Posterior cingulate gyrus (tissue), 11 donors: ENCODE measurements around the gene TCEAL1.
"Not testable (repeated sequence)": the region's sequence is repeated elsewhere in the genome, so short reads cannot be mapped to it uniquely, and the experiment has no call there.

Experiments used
- DNase-seq, 10 donors: peaks; one replicate each; pipeline versions ENCODE4 v3.0.0 to v3.0.0-alpha.2; 2020 to 2021; ENCODE audit warnings: mixed read lengths in 3 of 10
- intact Hi-C: fragments of 100-400 bp; cut with DNase I; formaldehyde crosslinking; loops from one replicate; pipeline ENCODE4 v1.15.1; 2023

The TCEAL1 gene, protein sequence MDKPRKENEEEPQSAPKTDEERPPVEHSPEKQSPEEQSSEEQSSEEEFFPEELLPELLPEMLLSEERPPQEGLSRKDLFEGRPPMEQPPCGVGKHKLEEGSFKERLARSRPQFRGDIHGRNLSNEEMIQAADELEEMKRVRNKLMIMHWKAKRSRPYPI

DNA sequence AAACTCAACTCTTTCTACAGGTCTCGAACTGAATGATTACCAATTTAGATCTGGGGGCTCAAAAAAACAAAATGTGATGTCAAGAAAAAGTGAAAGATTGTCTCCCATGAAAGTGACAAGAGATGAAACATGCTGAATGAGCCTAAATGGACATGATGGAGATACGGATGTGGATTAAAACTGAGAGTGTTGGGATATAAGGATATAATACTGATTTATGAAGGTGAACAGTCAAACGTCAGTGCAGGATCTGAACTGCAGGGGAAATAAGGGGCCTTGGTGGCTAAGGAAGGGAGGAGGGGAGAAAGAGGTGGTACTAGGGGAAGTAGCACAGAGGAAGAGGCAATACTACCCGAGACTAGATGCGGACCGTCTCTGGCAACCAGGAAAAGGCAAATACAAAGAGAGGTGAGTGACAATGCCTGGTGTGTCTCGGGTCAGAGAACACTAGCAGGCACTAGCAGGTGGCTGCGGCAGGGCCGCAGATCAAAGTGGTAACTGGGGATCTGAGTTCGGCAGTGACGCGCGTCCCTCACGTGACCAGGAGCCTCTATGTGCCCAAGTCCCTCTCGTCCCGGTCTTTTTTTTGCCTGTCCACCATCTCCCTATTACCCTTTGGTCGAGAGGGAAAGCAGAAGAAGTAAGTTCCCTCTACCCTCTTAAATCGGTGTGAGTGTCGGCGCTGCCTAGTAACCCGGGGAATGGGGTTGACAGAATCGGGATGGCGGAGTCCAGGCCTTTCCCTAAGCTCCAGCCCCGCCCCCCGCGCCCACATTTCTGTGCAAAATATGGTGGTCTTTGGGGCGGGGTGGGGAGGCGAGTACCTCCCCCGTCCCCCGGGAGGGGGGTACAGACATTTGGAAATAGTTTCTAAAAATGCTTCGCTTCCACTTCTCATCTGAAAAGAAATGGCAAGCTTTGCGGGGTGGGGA lies at the start of gene TCEAL1:
TSS of gene TCEAL1 (plus strand) at position 590 of the 932 bp plus-strand sequence. CDS start 942 bp downstream, outside the sequence.
- peak; percentile 58 to 95 (median 70) for DNase-seq
- intact Hi-C loops: loop anchor here (2.0 kb wide), 1 partner anchor 42 kb away; no protein-coding TSS in a partner anchor

DNA sequence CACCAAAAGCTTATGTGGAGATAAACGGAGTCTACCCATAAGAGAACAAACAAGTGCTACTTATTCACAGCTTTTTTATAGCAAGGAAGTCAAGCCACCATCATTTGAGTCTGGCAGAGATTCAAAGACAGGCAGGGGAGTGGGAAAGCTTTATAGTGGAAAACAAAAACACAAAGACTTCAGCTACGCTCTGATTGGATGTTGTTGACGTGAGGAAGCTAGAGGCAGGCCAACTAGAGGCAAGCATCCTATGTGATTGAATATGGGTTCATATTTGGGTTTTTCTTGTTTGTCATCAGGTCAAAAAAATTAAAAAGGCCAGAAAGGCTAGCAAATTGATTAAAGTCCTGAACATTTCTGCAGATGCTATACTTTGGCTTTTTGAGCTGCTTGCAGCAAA lies 44.2 kb upstream of the TCEAL1 start:
- intact Hi-C loops: no loop called here
- DNase-seq: no peak

GRCh38 chrX:103585411-103586313 lies 43.1 kb upstream of the TCEAL1 start, which contains the start of gene TCEAL4:
TCEAL4 (plus strand) TSS chrX:103585515; CDS start chrX:103586676, 1,161 bp downstream.
- intact Hi-C loops: loop anchor here (2.0 kb wide), 1 partner anchor 43 kb away; the partner anchor contains the start of gene TCEAL1
- peak; percentile 52 to 94 (median 65) for DNase-seq

GRCh38 chrX:103586314-103586646 lies 42.5 kb upstream of the TCEAL1 start:
- intact Hi-C loops: loop anchor here (2.0 kb wide), 1 partner anchor 43 kb away; the partner anchor contains the start of gene TCEAL1
- peak in 8 of 10 donors; percentile 5 to 85 (median 24) for DNase-seq

- intact Hi-C loops: loop anchor here (2.0 kb wide), 1 partner anchor 42 kb away; the partner anchor contains the start of gene TCEAL1
- no peak for DNase-seq
These were observed 42.1 kb upstream of the TCEAL1 start for GRCh38 chrX:103586659-103587058.

DNA sequence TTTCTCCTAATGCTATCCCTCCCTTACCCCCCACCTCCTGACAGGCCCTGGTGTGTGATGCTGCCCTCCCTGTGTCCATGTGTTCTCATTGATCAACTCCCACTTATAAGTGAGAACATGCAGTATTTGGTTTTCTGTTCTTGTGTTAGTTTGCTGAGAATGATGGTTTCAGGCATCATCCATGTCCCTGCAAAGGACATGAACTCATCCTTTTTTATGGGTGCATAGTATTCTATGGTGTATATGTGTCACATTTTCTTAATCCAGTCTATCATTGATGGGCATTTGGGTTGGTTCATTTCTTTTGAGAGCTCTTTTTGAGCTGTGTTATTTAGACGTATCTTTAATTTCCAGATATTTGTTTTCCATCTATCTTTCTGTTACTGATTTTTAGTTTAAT lies 36.5 kb upstream of the TCEAL1 start:
- DNase-seq: not testable (repeated sequence)

DNA sequence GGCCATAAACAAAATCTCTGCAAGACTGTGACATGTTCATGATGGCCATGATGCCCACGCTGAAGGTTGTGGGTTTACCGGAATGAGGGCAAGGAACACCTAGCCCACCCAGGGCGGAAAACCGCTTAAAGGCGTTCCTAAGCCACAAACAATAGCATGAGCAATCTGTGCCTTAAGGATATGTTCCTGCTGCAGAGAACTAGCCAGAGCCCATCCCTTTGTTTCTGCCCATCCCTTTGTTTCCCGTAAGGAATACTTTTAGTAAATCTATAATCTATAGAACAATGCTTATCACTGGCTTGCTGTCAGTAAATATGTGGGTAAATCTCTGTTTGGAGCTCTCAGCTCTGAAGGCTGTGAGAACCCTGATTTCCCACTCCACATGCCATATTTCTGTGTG lies 33.6 kb upstream of the TCEAL1 start:
- intact Hi-C loops, DNase-seq: not testable (repeated sequence)

More for the DNA sequence above, 36.5 kb upstream of the TCEAL1 start:
- intact Hi-C loops: not testable (repeated sequence)

GRCh38 chrX:103607364-103608305 lies 21.1 kb upstream of the TCEAL1 start, which contains the start of gene TCEAL3:
TCEAL3 (plus strand) TSS chrX:103607963; CDS start chrX:103609065, 1,102 bp downstream.
- DNase-seq: peak; percentile 44 to 94 (median 64)
- intact Hi-C loops: no loop called here

DNA sequence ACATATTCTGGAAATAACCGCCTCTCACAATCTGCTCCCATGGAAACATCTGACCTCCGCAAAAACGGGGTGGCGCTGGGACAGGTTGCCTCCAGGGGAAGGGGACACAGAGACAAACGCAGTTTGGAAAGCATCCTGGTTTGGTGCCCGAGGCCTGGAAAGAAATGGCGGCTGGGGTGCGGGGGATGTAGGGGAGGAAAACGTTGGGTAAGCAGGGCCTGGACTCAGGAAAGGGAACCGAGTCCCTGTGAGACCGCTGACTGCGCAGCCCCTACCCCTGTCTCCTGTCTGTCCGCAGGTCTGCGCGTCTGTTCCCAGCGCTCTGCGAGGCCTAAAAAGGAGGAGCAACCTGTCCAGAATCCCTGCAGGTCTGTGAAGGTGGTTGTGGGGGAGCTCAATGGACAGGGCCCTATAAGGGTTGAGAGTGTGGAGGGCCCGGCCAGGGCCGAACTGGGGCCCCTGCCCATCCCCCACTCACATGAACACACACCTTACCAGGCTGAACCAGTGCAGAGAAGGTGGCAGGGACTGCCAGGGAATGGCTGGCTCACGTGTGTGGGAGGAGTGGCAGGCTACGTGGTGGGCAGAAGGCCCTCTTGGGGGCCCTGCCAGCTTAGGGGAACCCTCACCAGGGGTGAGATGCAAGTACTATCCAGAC lies 20.3 kb upstream of the TCEAL1 start:
- DNase-seq: peak in 5 of 10 donors; percentile 15 to 79 (median 51)
- intact Hi-C loops: no loop called here

DNA sequence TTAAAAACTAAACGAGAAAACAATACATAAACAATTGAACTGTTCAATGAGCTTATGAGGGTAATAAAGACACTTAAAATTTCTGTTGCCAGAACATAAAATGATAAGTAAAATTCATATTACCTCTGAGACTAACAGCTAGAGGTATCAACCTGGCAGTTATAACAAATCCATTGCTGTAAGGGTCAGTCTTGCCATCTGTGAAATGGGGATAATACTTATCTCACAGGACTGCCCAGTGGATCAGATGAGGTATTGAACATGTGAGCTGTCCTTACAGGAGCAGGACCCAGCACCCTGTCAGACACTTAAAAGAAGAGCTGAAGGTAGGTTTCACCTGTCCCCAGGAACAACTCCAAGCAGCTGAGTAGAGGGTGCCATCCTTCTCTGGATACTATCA lies 18.5 kb upstream of the TCEAL1 start:
- DNase-seq: no peak
- intact Hi-C loops: no loop called here

- no peak for DNase-seq
- intact Hi-C loops: no loop called here
These were observed 15.3 kb upstream of the TCEAL1 start for GRCh38 chrX:103613362-103613890.

GRCh38 chrX:103614999-103615398 lies 13.8 kb upstream of the TCEAL1 start:
- DNase-seq: no peak
- intact Hi-C loops: no loop called here

DNA sequence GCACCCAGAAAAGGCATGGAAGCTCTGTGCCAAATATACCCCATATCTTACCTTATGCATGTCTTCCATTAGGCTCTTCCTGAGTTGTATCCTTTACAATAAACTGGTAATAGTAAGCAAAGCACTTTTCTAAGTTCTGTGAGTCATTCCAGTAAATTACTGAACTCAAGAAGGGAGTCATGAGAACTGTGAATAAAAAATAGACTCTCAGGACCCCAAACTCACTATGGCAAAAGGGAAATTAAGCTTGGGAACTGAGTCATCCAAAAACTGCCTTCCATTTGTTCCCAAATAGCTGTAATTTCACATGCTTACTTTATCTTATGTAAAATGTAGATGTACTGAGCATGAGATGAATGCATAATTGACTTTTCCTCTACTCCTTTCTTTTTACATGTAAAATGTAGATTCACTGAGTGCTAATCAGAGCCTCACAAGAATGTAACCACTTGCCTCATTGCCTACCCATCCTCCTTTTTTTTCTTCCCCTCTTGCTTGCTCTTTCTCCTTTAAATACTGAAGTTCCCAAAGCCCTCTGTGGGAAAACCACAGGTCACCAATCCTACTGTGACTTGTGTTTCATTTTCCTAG lies 12.9 kb upstream of the TCEAL1 start:
- intact Hi-C loops: no loop called here
- no peak for DNase-seq

DNA sequence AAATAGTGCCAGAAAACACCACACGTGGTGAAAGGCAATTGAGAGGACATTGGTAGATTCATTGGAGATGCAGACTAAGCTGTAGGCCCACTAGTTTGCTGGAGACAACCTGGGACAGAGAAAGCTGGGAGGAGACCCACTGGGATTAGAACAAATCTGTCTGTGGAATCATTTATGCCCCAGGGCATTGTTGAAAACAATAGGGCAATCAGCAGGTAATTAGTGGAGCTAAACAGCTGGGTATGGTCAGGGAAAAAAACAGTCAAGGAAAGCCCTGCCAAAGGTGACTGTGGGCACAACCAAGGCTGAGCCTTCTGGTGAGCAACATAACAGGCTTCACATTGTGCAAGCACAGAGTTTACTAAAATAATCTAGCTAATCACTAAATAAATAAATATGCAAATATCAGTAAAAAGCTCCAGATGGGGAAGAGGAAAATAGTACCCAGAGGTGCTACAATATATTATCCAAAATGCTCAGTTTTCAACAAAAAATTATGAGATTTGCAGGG lies 12.0 kb upstream of the TCEAL1 start:
- intact Hi-C loops: no loop called here
- DNase-seq: no peak

DNA sequence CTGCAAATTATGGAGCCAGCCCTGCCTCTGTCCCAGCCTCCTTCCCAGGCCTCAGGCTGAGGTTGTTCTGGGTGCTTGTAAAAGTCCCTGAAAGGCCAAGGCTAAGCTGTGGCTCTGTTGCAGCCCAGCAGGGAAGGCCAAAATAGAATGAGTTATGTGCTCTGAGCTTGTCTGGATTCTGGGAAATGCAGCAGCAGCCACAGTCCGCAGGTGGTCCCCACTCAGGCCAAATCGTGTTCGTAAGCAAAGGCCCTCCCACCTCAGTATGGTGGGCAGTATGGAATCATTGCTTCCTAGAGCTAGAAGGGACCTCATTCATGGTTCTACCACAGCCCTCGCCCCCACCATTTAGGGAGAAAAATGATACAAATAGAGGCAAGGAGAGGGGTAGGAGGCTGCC lies 4.7 kb upstream of the TCEAL1 start:
- intact Hi-C loops: no loop called here
- DNase-seq: no peak

- intact Hi-C loops: no loop called here
- no peak for DNase-seq
These were observed 1.9 kb upstream of the TCEAL1 start for GRCh38 chrX:103626855-103627254.

- DNase-seq: peak; percentile 52 to 95 (median 67)
- intact Hi-C loops: loop anchor here (2.0 to 10.0 kb wide), 2 partner anchors 43 to 95 kb away; no protein-coding TSS in a partner anchor
These were observed 769 bp downstream of the TCEAL1 start for GRCh38 chrX:103629318-103630170.
